GM19043 (cell line): ENCODE measurements around the gene SYT3.

Experiments
- ATAC-seq: cut with Tn5 transposase; IDR thresholded peaks from one replicate; pipeline ENCODE4 v1.9.1; 2021; ENCODE audit warnings: low read depth; ENCODE audit not compliant: unreplicated experiment

SYT3 gene, protein sequence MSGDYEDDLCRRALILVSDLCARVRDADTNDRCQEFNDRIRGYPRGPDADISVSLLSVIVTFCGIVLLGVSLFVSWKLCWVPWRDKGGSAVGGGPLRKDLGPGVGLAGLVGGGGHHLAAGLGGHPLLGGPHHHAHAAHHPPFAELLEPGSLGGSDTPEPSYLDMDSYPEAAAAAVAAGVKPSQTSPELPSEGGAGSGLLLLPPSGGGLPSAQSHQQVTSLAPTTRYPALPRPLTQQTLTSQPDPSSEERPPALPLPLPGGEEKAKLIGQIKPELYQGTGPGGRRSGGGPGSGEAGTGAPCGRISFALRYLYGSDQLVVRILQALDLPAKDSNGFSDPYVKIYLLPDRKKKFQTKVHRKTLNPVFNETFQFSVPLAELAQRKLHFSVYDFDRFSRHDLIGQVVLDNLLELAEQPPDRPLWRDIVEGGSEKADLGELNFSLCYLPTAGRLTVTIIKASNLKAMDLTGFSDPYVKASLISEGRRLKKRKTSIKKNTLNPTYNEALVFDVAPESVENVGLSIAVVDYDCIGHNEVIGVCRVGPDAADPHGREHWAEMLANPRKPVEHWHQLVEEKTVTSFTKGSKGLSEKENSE

DNA sequence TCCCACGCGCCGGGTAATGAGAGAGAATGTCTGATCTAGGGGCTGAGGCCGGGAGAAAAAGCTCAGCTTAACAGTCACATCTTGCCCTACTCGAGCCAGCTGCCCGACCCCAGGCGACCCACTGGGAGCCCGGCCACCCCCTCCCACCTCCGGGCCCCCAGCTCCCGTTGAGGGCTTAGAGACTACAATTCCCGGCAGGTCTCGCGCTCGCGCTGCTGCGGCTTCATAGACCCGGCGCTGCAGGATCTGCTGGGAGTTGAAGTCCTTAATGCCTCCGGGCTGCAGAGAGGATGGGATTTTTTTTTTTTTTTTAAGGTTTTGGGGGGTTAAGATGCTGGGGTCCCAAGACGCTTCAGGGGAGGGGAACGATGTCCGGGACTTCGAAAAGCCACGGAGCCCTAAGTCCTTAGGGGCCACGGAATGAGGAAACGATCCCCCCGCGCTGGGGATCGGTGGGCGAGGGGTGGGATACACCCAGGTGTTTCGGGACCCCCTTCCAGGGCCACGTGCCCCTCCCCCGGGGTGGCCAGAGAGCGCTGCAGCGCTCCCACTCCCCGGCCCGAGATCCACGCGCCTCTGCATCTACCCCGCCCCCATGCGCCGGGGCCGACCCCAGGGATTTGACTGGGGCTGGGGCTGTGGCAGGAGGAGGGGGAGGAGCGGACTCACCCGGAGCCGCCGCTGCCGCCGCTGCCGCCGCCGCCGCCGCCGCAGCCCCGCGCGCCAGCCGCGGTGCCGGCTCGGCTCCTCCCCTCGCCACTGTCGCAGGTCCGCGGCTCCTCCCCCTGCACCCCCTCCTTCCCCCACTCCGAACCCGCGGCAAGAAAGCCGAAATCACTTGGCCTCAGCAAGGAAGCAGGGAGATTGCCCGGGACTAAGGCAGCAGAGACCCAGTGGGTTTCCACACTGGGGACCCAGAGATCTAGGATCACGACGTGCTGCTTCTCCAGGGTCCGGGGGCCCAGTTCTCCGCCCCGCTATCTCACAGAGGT lies at the start of gene SYT3:
Gene SYT3 (minus strand): TSS at position 761 of the 992 bp plus-strand sequence. CDS start 2,470 bp downstream, outside the sequence.
- no peak for ATAC-seq

DNA sequence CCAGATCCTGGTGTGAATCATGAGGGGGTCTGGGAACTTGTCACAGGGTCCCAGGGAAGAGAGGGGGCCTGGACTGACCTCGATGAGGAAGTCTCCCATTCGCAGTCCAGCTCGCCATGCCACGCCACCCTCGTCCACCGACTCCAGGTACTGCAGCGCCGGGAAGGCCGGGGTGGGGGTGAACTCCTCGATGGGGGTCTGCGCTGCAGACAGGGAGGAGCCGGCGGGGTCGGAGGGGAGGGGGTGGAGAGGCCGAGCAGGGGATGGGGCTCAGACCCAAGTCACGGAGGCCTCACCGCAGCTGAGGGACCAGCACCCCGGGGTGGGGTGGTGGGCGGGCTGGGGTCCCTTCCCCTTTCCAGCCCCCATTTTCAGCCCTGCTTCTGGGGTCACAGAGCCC lies 49.1 kb upstream of the SYT3 start:
- ATAC-seq: no peak

DNA sequence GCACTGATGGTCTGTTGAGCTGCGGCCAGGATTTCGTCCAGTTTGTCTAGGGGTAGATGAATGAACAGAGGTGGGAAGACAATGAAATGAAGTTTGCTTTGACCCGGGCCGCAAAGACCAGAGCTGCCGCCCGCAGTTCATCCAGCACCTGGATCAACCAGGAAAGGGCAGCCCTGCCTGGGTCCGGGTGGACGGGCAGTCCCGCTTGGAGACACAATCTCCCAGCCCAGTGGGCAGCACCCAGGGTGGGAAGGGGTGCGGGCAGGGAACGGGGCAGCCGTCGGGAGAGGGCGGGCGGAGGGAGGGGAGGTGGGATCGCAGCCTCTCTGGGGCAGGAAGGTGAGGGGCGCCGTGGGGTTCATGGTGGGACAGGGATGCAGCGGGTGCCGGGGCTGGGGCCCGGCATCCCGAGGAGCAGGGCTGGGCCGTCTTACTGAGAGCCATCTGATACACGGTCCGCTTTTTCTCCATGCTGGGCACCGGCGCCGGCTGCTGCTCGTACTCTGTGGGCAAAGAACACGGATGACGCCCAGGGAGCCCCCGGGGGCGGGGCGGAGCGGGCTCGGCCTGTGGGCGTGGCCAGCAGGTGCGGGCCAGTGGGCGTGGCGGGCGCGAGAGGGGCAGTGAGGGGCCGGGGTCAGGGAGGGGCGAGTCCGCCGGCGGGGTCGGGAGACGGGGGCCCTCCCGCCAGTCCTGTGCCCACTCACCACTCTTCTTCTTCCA lies 46.8 kb upstream of the SYT3 start:
- no peak for ATAC-seq

DNA sequence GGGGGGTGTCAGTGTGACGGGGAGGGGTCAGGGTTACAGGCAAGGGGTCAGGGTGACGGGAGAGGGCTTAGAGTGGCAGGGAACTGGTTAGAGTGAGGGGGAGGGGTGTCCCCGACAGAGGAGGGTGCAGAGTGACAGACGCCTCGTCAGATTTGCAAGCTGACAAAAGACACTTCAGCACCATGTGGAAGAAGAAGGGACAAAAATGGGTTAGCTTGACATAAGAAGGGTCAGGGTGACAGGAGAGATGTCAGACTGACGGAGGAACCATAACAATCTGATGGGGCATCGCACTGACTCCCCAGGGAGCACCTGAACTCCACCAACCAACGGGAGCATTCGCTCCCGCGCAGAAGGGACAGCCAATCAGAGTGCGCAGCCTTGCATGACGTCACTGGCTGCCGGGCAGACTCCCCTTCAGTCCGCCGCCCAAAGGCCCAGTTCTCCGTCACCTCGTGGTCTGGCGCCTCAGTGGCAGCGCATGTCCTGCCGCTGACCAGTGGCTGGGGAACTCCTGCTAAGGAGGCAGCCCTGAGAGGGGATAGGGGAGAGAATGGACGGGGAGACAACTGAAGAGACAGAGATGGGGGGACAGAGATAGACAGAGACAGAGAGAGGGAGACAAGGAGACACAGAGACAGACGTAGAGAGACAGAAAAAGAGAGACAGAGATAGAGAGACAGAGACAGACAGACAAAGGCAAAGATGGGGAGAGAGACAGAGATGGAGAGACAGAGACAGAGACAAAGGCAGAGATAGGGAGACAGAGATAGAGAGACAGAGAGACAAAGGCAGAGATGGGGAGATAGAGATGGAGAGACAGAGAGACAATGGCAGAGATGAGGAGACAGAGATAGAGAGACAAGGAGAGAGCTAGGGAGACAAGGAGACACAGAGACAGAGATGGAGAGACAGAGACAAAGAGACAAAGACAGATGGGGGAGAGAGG lies 39.8 kb upstream of the SYT3 start:
- ATAC-seq: no peak

DNA sequence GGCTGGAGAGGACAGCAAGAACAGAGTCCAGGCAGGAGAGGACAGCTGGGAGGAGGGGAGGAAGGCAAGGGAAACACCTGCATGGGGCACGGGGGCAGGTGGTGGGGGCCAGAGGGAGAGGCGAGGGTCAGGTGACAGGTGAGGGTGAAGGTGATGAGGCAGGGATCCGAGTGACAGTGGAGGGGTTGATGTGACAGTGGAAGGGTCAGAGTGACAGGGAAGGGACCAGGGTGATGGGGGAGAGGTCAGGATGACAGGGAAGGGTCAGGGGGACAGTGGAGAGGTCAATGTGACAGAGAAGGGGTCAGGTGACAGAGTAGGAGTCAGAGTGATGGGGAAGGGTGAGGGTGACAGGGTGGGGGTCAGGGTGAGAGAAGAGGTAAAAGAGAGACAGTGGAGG lies 38.6 kb upstream of the SYT3 start:
- no peak for ATAC-seq

DNA sequence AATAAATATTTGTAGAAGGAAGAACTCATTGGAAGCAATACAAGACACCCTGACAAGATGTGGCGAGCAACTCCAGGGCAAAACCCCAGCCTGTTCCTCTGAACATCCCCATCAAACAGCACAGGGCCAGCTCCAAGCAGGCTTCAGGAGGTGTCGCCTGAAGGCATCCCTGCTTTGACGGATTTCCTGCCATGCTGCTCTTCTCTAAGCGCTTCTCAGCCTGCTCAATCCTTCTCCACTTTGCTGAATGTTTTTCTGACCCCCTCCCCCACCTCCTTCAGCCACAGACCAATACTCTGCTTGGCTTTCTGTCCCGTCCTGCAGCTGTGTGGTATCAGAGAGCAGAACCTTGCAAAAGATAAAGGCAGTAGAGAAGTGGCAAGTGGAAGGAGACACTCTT lies 38.0 kb upstream of the SYT3 start:
- no peak for ATAC-seq

DNA sequence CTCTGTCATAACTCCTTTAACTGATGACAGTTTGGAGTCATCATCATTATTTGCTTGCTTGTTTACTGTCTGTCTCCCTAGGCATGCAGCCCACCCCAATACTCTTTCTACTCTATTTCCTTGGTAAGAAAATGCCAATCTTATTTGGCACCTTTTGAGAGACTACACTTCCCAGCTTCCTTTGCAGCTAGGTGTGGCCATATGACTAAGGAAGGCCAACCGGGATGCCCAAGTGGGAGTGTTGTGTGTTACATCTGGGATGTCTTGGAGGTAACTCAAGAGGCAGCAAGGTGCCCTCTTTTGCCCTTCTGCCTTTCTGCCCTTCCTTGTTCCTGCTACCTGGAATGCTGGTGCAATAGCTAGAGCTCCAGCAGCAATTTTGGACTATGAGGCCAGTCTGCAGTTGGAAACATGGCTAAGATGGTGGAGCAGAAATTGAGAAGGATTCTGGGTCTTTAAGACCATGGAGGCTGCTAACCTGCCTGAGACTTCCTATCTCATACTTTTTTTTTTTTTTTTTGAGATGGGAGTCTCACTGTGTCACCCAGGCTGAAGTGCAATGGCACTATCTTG lies 37.0 kb upstream of the SYT3 start:
- ATAC-seq: no peak

DNA sequence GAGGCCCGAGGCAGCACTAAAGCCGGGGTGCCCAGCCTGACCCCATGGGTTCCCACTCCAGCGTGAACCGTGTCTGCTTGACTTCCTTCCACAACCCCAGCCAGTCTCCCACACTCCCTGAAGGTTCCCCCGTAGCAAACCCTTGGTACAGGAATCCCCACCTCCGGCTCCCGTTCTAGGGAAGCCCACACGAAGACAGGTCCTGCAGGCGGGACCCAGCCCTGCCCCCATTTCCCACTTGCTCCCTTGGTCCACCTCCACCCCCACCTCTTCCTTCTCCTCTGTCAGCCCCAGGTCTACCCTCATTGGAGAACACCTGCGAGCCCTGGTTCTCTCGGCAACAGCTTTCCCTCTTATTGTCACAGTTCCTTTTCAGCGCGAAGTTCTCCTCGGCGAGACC lies 33.4 kb upstream of the SYT3 start:
- ATAC-seq: no peak

DNA sequence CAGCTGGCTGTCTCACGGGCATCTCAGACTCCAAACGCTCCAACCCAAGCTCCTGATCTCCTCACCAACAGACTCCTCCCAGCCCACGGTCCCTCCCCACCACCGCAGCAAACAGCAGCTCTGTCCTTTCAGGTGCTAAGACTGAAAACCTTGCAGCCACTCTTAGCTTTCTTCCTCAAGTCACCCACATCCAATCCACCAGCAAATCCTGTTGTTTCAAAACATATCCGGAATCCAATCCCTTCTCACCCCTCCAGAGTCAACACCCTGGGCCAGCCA lies 30.4 kb upstream of the SYT3 start:
- no peak for ATAC-seq

DNA sequence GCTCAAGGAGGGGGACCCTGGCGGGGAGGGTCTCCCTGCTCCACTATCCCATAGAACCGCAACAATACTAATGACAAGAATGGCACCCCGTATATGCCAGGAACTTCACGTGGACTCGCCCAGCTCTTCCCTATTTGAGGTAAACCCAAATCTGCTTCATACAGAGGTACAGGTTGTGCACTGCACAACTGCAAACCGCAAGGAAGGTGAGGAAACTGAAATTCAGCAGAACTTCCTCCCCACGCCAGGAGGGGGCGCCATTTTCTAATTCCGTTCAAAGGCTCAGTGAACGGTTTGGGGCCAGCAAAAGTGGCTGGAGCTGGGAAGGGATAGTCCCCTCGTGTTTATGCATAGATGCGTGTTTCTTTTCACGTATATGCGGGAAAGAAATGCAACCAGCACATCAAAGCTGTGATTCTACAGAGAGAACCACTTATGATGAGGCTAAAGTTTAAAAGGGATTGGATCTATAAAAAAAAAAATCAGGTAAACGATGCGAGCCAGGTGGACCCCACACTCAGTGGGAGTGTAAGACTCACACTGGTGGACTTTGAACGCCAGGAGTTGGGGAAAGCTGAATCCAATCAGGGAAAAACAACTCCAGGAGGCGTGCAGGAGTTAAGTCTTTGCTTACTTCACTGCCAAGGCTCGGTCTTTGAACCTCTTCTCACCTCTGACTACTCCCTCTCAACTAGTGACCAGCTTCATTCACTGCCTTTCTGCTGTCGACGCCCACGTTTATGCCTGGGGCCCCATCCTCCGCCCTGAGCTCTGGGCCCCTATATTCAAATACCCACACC lies 29.8 kb upstream of the SYT3 start:
- ATAC-seq: no peak

DNA sequence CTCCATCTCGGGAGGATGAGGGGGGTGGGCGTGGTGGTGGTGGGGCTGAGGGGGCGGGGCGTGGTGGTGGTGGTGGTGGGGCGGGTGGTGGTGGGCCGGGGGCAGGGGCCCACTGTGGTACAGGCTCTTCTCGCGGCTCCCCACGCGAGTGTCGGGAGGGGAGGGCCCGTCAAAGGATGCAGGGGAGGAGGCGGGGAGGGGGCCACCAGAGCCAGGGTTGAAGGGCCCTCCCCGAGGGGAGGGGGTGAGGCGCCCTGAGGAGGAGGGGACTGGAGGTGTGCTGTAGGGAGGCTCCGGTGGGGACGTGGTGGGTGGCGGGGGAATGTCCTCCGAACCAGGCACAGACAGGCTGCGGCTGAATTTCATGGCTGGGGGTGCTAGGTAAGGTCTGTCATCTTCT lies 29.2 kb upstream of the SYT3 start:
- no peak for ATAC-seq

DNA sequence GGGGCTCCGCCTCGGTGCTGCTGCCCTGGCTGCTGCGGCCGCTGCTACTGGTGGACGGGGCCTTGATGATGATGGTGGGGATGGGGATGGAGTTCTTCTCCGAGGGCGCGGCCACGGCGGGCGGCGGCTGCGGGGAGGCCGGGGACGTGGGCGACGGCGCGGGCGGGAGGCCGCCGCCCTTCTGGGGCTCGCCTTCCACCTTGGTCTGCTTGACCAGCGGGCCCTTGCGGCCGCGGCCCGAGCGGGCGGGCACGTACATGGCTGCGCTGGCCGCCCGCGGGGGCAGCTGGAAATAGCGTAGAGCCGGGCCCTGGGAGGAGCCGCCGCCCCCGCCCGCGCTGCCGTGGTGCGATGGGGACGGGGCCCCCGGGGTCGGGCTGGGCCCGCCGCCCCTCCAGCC lies 28.7 kb upstream of the SYT3 start:
- no peak for ATAC-seq

DNA sequence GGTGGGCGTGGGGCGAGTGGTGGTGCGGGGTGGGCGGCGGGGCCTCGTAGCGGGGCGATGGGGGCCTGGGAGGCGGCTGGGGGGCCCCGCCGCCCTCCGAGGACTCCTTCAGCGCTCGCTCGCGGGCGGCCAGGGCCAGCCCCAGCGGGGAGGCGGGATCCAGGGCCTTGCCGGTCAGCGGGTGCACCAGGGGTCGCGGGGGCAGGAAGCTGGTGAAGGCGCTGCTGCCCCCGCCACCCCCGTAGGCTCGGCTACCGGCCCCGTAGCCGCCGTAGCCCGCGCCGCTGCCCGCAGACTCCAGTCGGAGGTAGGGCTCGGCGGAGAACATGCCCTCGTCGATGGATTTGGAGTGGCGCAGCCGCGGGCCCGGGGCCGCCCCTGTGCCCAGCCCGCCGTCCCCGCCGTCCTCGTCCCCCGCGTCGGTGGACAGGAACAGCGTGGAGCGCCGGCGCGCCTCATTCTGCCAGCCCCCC lies 28.1 kb upstream of the SYT3 start:
- no peak for ATAC-seq

DNA sequence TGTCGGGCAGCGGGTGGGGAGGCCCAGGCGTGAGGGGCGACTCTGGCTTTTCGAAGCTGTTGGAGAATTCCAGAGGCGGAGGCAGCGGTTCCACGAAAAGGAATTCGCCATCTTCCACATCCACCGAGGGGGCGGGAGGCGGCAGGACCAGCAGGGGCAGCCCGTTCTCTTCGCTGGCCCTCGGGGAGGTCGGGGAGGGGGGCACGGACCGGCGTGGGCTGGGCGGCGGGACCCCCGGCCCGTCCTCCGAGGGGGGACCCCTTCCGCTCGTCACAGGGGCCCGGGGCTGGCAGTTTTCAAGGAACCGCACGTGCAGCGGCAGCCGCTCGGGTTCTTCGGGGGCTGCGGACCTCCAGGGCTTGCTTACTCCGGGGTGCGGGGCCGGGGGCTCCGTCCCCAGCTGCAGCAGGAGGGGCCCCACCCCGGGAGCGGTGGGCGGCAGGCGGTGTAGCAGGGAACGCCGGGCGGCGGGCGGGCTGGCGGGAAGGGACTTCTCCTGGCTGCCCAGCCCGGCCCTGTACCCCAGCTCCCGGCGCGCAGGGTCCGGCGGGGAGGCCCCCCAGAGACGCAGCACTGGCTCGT lies 27.6 kb upstream of the SYT3 start:
- no peak for ATAC-seq

DNA sequence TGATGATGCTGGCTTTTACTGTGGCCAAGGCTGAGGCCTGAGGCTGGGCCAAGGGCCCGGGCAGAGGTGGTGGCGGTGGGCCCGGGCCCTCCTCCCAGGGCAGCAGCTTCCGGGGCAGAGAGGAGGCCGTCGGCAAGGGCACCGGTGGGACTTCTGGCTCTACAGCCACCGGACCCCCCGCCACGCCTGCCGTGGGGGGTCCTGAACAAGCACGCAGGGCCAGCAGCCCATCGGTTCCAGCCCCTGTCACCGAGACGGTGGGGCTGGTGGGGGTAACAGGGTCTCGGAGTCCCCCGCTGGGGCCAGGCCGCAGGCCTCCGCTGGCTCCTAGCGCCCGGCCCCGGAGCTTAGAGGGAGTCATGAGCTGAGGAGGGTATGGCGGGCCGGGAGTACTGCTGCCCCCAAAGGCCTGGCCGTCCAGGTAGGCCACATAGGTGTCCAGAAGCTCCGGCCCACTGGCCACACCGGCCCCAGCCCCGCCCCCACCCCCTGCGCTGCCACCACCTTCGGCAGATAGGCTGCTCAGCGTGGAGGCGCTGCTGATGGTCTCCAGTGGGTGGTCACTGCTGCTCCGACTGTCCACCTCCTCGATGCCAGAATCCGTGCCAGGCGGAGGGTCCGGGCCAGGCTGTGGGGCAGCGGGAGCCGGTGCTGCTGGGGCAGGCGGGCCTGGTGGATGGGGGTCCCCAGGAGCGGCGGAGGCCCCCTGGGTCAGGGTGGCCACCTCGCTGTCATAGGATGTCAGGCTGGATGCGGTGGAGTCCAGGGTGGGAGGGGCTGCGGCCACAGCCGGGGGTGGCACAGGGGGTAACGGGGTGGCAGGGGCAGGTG lies 26.9 kb upstream of the SYT3 start:
- ATAC-seq: no peak

DNA sequence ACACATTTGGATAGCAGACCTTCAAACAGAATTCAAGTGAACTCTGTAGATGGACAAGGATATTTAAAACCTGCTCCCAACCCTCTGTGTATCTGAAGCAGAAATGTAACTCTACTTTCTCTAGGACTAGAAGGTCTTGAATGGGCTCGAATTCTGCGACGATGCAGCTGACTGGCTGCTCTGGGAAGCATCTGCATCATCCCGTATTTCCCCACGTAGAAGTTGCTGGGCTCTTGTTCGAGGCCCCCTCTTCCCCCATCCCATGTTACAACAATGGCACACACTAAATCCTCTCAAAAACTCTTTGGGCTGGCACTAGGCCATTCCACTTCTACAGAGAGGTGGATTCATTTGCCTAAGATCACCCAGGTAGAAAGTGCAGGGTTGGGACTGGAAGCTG lies 24.5 kb upstream of the SYT3 start:
- no peak for ATAC-seq

DNA sequence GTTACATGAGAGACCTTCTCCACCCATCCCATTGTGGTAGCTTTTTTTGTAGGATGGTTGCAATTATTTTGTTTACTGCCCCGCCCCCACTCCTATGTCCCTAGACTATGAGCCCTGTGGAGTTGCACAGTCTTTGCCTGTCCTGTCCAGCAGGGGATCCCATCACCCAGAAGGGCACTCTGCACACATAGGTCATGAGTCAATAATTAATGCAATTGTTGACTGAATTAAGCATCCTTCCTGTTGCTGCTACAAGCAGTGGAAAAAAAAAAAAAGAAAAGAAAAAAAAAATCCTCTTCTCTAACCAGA lies 23.8 kb upstream of the SYT3 start:
- ATAC-seq: no peak
